LHCN-M2 (cell line): Measurements from ENCODE around the gene DDX21. TPM values are rescaled to one million over a fixed set of nuclear protein-coding genes. Genes with fewer than 3 reads are reported as not detected.
"Not testable (repeated sequence)": the region's sequence is repeated elsewhere in the genome, so short reads cannot be mapped to it uniquely, and the experiment has no call there.

Source experiments
- DNase-seq: peaks from one replicate; pipeline ENCODE4 v3.0.0-alpha.2; 2012; ENCODE audit warnings: low read depth
- polyA plus RNA-seq: library from polyadenylated mRNA; unstranded; fragments of >200 nt; gene quantifications from one replicate; pipeline ENCODE4 v1.2.1, GENCODE V29; 2012; ENCODE audit warnings: missing spikeins
- total RNA-seq: library from RNA; depleted of rRNA; stranded (reverse); fragments of >200 nt; gene quantifications from 2 replicates; pipeline ENCODE4 v1.2.3, GENCODE V29; 2014; rRNA removed

Gene DDX21
- 94.7 and 96.7 TPM in 2 replicates for total RNA-seq
- 22.7 TPM for polyA plus RNA-seq

DNA sequence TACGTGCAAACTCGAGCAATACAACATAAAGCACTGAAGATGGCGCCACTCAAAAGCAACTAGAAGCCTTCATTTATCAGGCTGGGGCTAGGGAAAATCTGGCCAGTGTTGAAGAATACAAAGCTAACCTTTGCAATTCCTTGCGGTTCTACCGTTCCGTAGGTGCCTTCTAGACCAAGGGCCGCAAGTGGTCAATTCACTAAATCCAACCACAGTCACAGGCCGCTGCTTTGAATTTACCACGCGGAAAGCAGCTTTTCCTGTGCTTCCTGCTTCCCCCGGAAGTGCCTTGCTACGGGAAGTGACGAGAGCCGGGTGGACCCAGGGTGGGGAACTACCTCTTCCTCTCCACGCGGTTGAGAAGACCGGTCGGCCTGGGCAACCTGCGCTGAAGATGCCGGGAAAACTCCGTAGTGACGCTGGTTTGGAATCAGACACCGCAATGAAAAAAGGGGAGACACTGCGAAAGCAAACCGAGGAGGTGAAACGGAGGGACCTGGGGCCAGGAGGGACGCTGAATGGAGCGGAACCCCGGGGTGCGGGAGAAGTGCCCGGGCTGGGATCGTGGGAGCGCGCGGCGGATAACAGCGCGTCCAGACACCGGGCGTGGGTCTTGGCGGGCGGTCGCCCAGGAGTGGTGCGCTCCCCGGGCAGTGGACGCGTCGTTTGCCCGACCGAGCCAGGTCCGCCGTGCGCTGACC, at the start of gene DDX21:
TSS of gene DDX21 (plus strand) at position 339 of the 701 bp plus-strand sequence. CDS start at position 395, 56 bp downstream.
- peak; percentile 91 for DNase-seq

GRCh38 chr10:68924593-68924992, 31.4 kb upstream of the DDX21 start:
- no peak for DNase-seq

DNA sequence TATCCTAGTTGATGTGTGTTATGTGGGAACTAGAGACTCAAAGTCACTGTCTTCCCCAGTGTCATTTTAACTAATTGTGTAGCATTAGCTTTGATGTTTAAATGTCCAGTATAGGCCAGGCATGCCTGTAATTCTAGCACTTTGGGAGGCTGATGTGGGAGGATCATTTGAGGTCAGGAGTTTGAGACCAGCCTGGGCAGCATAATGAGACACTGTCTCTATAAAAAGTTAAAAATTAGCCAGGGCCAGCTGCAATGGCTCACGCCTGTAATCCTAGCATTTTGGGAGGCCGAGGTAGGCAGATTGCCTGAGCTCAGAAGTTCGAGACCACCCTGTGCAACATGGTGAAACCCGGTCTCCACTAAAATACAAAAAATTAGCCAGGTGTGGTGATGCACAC, 30.5 kb upstream of the DDX21 start:
- no peak for DNase-seq

DNA sequence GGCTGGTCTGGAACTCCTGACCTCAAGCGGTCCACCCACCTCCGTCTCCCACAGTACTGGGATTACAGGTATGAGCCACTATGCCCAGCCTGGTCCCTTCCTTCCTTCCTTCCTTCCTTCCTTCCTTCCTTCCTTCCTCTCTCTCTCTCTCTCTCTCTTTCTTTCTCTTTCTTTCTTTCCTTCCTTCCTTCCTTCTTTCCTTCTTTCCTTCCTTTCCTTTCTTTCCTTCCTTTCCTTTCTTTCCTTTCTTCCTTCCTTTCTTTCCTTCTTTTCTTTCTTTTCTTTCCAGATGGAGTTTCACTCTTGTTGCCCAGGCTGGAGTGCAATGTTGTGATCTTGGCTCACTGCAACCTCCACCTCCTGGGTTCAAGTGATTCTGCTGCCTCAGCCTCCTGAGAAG, 26.8 kb upstream of the DDX21 start:
- not testable (repeated sequence) for DNase-seq

- DNase-seq = not testable (repeated sequence)
These were observed 26.1 kb upstream of the DDX21 start for GRCh38 chr10:68929888-68930287.

- DNase-seq = not testable (repeated sequence)
These were observed 23.1 kb upstream of the DDX21 start for GRCh38 chr10:68932860-68933259.

GRCh38 chr10:68934994-68935393, 21.0 kb upstream of the DDX21 start:
- DNase-seq = no peak

- DNase-seq = peak; percentile 12
These were observed 17.9 kb upstream of the DDX21 start for GRCh38 chr10:68938117-68938516.

GRCh38 chr10:68938884-68939283, 17.1 kb upstream of the DDX21 start:
- DNase-seq = no peak

DNA sequence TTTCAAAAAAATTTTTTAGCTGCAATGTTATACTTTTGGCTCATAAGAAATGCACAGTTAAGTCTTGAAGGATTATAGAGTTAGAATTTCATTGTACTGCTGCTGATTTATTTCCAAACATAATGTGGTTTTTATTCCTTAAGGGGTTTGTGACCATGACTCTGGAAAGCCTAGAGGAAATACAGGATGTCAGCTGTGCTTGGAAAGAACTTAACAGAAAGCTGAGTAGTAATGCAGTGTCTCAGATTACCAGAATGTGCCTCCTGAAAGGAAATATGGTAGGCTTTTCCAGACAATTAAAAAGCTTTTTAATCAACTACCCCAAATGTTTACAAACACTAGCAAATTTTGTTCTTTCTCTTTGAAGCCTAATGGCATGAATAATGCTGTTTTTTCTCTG, 15.1 kb upstream of the DDX21 start:
- DNase-seq = peak; percentile 57

GRCh38 chr10:68950598-68950997, 5.4 kb upstream of the DDX21 start:
- no peak for DNase-seq

- no peak for DNase-seq
These were observed 1.1 kb upstream of the DDX21 start for GRCh38 chr10:68954904-68955303.

GRCh38 chr10:68955355-68955831, 577 bp upstream of the DDX21 start:
- DNase-seq = no peak

DNA sequence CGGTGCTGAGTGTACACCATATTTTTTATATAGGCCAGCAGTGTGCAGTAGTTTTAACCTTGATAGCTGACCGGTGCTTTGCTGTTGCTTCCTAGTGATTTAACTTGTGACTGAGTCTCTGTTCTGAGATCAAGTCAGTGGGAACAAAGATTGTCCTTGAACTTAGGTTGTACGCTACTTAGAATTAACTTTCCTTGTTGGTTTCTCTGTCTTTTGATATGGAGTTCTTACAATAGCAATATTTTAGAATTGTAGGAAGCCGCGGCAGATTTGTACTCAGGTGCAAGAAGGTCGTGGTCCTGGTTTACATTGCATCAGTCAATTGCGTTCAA, 1.3 kb downstream of the DDX21 start:
- DNase-seq = no peak

GRCh38 chr10:68957654-68958053, 1.7 kb downstream of the DDX21 start:
- DNase-seq = no peak

DNA sequence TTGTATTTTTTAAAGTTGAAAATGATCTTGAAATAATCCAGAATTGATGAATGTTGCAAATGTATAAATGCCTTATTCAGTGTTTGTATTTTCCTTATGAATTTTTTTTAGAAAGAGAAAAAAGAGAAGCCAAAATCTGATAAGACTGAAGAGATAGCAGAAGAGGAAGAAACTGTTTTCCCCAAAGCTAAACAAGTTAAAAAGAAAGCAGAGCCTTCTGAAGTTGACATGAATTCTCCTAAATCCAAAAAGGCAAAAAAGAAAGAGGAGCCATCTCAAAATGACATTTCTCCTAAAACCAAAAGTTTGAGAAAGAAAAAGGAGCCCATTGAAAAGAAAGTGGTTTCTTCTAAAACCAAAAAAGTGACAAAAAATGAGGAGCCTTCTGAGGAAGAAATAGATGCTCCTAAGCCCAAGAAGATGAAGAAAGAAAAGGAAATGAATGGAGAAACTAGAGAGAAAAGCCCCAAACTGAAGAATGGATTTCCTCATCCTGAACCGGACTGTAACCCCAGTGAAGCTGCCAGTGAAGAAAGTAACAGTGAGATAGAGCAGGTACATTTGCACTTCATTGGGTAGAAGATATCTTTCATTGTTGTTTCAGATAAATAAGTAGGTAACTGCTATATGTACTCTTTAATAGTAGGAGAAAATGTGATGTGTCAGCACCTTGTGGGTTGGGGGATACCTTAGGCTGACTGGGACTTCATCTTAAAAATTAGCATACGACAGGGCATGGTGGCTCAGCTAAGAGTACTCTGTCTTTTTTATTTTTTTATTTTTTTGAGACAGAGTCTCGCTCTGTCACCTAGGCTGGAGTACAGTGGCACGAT, 3.9 kb downstream of the DDX21 start:
- no peak for DNase-seq

DNA sequence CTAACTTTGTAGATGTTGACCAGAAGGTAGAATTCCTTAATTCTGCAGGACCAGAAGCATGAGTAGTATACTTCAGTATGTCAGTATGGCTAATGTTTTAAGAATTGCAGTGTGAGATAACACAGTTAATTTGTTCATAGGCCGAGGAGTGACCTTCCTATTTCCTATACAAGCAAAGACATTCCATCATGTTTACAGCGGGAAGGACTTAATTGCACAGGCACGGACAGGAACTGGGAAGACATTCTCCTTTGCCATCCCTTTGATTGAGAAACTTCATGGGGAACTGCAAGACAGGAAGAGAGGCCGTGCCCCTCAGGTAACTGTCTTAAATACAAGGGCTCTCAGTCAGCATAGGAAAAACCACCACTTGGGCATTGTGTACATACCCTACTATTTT, 7.2 kb downstream of the DDX21 start:
- DNase-seq = no peak

DNA sequence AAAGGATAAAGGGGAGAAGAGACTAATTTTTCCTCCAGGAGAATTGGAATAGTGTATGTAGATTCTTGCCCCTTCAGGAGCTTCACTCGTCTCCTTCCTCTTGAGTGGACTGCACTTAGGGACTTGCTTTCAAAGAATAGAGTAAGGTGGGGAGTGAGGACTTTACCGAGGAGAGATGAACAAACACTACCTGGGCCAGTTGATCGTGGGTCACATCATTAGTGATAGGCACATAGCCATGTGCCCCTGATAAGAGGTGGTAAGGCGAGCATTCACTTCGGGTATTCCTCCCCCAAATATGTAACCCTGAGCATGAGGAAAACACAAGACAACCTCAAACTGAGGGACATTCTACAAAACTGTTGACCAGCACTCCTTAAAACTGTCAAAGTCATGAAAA, 18.0 kb downstream of the DDX21 start:
- no peak for DNase-seq

DNA sequence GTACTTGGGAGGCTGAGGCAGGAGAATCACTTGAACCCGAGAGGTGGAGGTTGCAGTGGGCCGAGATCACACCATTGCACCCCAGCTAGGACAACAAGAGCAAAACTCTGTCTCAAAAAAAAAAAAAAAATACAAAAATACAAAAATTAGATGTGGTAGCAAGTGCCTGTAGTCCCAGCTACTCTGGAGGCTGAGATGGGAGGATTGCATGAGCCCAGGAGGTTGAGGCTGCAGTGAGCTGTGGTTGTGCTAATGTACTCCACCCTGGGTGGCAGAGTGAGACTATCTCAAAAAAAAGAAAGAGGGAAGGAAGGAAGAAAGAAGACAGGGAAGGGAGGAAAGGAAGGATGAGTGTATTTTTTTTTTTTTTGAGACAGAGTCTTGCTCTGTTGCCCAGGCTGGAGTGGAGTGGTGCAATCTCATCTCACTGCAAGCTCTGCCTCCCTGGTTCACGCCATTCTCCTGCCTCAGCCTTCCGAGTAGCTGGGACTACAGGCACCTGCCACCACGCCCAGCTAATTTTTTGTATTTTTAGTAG, 20.0 kb downstream of the DDX21 start:
- not testable (repeated sequence) for DNase-seq

- DNase-seq = not testable (repeated sequence)
These were observed 23.8 kb downstream of the DDX21 start for GRCh38 chr10:68979738-68980137.

DNA sequence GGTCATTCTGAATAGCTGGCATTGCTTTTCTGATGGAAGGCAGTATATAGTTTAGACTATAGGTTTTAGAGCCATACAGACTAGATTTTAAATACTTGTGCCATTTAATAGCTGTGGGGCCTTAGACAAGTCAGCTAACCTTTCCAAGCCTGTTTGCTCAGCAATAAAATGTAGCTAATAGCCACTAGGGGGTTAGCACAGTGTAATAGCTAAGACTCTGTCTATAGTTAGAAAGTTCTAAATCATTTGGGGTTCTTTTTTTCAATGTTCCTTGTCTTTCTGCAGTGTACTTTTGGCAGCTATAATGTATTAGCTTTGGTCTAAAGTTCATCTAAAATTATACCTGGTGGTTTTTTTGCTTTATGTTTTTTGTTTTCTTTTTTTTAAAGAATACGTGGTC, 25.1 kb downstream of the DDX21 start:
- DNase-seq = peak; percentile 18

GRCh38 chr10:68982389-68982788, 26.4 kb downstream of the DDX21 start:
- no peak for DNase-seq

DNA sequence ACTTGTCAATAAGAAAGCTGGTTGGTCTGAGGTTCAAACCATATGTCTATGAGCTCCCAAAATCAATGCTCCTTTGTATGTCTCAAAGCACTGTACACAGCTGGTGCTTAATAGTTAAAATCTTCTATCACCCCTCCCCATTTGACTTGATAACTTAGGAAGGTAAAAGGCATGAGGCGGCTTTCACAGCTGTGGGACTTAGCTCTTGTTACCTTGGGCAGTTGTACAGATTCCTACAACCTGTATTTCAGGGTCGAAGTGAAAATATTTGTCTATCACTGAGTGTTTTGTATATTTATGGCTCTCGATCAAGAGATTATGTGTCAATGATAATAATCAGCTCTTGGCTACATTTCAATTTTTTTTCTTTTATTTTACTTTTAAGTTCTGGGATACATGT, 31.6 kb downstream of the DDX21 start:
- no peak for DNase-seq
